ENCODE measurements around the gene SASH3.

SASH3 gene

GRCh38 chrX:129759576-129760061 lies 20.1 kb upstream of the SASH3 start:
- DNase-seq (ENCODE audit: low read depth, low spot score), result no peak

GRCh38 chrX:129760155-129760554 lies 19.6 kb upstream of the SASH3 start:
- no peak for DNase-seq (ENCODE audit: low read depth, low spot score)

GRCh38 chrX:129760981-129761380 lies 18.8 kb upstream of the SASH3 start:
- DNase-seq (ENCODE audit: low read depth, low spot score), result no peak

- DNase-seq (ENCODE audit: low read depth, low spot score), result no peak
These were observed 18.2 kb upstream of the SASH3 start for GRCh38 chrX:129761596-129761995.

GRCh38 chrX:129762448-129762847 lies 17.3 kb upstream of the SASH3 start:
- DNase-seq (ENCODE audit: low read depth, low spot score), result no peak

- DNase-seq (ENCODE audit: low read depth, low spot score), result no peak
These were observed 16.1 kb upstream of the SASH3 start for GRCh38 chrX:129763666-129764065.

- no peak for DNase-seq (ENCODE audit: low read depth, low spot score)
These were observed 11.6 kb upstream of the SASH3 start for GRCh38 chrX:129768186-129768585.

GRCh38 chrX:129768586-129769466 lies 10.9 kb upstream of the SASH3 start:
- no peak for DNase-seq (ENCODE audit: low read depth, low spot score)

GRCh38 chrX:129769467-129770154 lies 10.1 kb upstream of the SASH3 start:
- DNase-seq (ENCODE audit: low read depth, low spot score), result no peak

GRCh38 chrX:129771266-129771995 lies 8.3 kb upstream of the SASH3 start:
- no peak for DNase-seq (ENCODE audit: low read depth, low spot score)

GRCh38 chrX:129772796-129773431 lies 6.8 kb upstream of the SASH3 start:
- DNase-seq (ENCODE audit: low read depth, low spot score), result no peak

GRCh38 chrX:129773649-129774458 lies 5.9 kb upstream of the SASH3 start:
- no peak for DNase-seq (ENCODE audit: low read depth, low spot score)

- DNase-seq (ENCODE audit: low read depth, low spot score), result no peak
These were observed 2.3 kb upstream of the SASH3 start for GRCh38 chrX:129777218-129778030.

- no peak for DNase-seq (ENCODE audit: low read depth, low spot score)
These were observed 570 bp upstream of the SASH3 start for GRCh38 chrX:129779086-129779672.

GRCh38 chrX:129780441-129781105 lies 824 bp downstream of the SASH3 start:
- no peak for DNase-seq (ENCODE audit: low read depth, low spot score)

GRCh38 chrX:129781134-129781672 lies 1.5 kb downstream of the SASH3 start:
- no peak for DNase-seq (ENCODE audit: low read depth, low spot score)

GRCh38 chrX:129781680-129782495 lies 2.1 kb downstream of the SASH3 start:
- no peak for DNase-seq (ENCODE audit: low read depth, low spot score)

- no peak for DNase-seq (ENCODE audit: low read depth, low spot score)
These were observed 3.0 kb downstream of the SASH3 start for GRCh38 chrX:129782706-129783105.
